WTC11 (cell line): ENCODE measurements around the gene FDXACB1. TPM values are rescaled to one million over a fixed set of nuclear protein-coding genes. Genes with fewer than 3 reads are reported as not detected.

Experiments used
- ATAC-seq: fragments of 200-7000 bp; cut with Tn5 transposase; 2 replicates; pipeline ENCODE4 v1.10.0; 2021; ENCODE audit warnings: mild to moderate bottlenecking, moderate library complexity
- CTCF ChIA-PET: fragments of 300-600 bp; sonication (Branson Sonifier 250); formaldehyde crosslinking; loops from one replicate; lab custom pipeline; 2021; ENCODE audit warnings: antibody characterized with exemption; lab: Charles Lee
- POLR2A ChIA-PET: fragments of 350-600 bp; sonication (Branson Sonifier 250); formaldehyde crosslinking; loops from one replicate; lab custom pipeline; 2021; ENCODE audit warnings: antibody characterized with exemption; lab: Charles Lee
- DNase-seq: peaks from one replicate; pipeline ENCODE4 v3.0.0; 2021; ENCODE audit warnings: low spot score
- H3K27ac Mint-ChIP-seq: 2 replicates; pipeline ENCODE4 v1.8.0; 2021; ENCODE audit warnings: mixed read lengths
- H3K27me3 Mint-ChIP-seq: 2 replicates; pipeline ENCODE4 v1.8.0; 2021; ENCODE audit warnings: low read depth, mild to moderate bottlenecking, moderate library complexity, mixed read lengths
- H3K36me3 Mint-ChIP-seq: 2 replicates; pipeline ENCODE4 v1.8.0; 2021; ENCODE audit warnings: mixed read lengths
- H3K4me1 Mint-ChIP-seq: 2 replicates; pipeline ENCODE4 v1.8.0; 2022; ENCODE audit warnings: mixed read lengths
- H3K4me3 Mint-ChIP-seq: 2 replicates; pipeline ENCODE4 v1.8.0; 2021; ENCODE audit warnings: mild to moderate bottlenecking, moderate library complexity, mixed read lengths
- H3K9me3 Mint-ChIP-seq: 2 replicates; pipeline ENCODE4 v1.8.0; 2021; ENCODE audit warnings: mixed read lengths
- AR ChIP-seq: fragments of 250-450 bp; sonication (Bioruptor Pico); IDR thresholded peaks from 2 replicates; pipeline ENCODE4 v1.9.0; 2021; ENCODE audit warnings: mild to moderate bottlenecking
- ARID4B ChIP-seq: sonication (generic); formaldehyde crosslinking; IDR thresholded peaks from 2 replicates; pipeline ENCODE4 v1.8.0; 2023; ENCODE audit warnings: missing genetic modification reagents, mild to moderate bottlenecking, borderline replicate concordance
- E2F1 ChIP-seq: sonication (generic); formaldehyde crosslinking; IDR thresholded peaks from 2 replicates; pipeline ENCODE4 v1.8.0; 2022; ENCODE audit warnings: mild to moderate bottlenecking, missing genetic modification reagents
- FOXJ3 ChIP-seq: sonication (generic); formaldehyde crosslinking; IDR thresholded peaks from 2 replicates; pipeline ENCODE4 v1.9.0; 2021; ENCODE audit warnings: missing genetic modification reagents, mild to moderate bottlenecking, borderline replicate concordance
- FOXK1 ChIP-seq: sonication (generic); formaldehyde crosslinking; IDR thresholded peaks from 2 replicates; pipeline ENCODE4 v1.8.0; 2022; ENCODE audit warnings: mild to moderate bottlenecking, moderate library complexity, missing genetic modification reagents
- FOXP4 ChIP-seq: sonication (generic); formaldehyde crosslinking; IDR thresholded peaks from 2 replicates; pipeline ENCODE4 v1.8.0; 2022; ENCODE audit warnings: mild to moderate bottlenecking, missing genetic modification reagents
- GTF2I ChIP-seq: fragments of 250-450 bp; sonication (Bioruptor Pico); conservative IDR thresholded peaks from 2 replicates; pipeline ENCODE4 v1.4.0; 2021; ENCODE audit warnings: mild to moderate bottlenecking
- MXD4 ChIP-seq: fragments of 250-450 bp; sonication (Bioruptor Pico); IDR thresholded peaks from 2 replicates; pipeline ENCODE4 v1.8.0; 2021; ENCODE audit warnings: mild to moderate bottlenecking, moderate library complexity, borderline replicate concordance
- TEAD4 ChIP-seq: sonication (generic); formaldehyde crosslinking; IDR thresholded peaks from 2 replicates; pipeline ENCODE4 v1.8.0; 2022; ENCODE audit warnings: mild to moderate bottlenecking, missing genetic modification reagents
- TP53 ChIP-seq: sonication (generic); formaldehyde crosslinking; IDR thresholded peaks from 2 replicates; pipeline ENCODE4 v1.8.1; 2023; ENCODE audit warnings: mild to moderate bottlenecking, missing genetic modification reagents
- ZBTB43 ChIP-seq: sonication (generic); formaldehyde crosslinking; IDR thresholded peaks from 2 replicates; pipeline ENCODE4 v1.8.1; 2023; ENCODE audit warnings: mild to moderate bottlenecking, missing genetic modification reagents
- ZNF121 ChIP-seq: sonication (generic); formaldehyde crosslinking; IDR thresholded peaks from 2 replicates; pipeline ENCODE4 v1.8.0; 2023; ENCODE audit warnings: missing genetic modification reagents
- ZNF425 ChIP-seq: fragments of 250-450 bp; sonication (Bioruptor Pico); conservative IDR thresholded peaks from 2 replicates; pipeline ENCODE4 v1.9.0; 2021; ENCODE audit warnings: mild to moderate bottlenecking
- total RNA-seq: library from RNA; stranded (reverse); gene quantifications from 3 replicates; pipeline ENCODE4 v1.2.3, GENCODE V29; 2021

FDXACB1 gene
- total RNA-seq, 1 experiment from 2014 or later: 2.5 TPM

- TF ChIP-seq ARID4B (CRISPR knock-in tag) (no peak), FOXK1 (CRISPR knock-in tag) (peak; percentile 45; the same call in 1 of the 2 replicates), TP53 (no peak), ZBTB43 (CRISPR knock-in tag) (no peak), E2F1 (CRISPR knock-in tag) (no peak), ZNF121 (CRISPR knock-in tag) (no peak), FOXJ3 (no peak)
Observed at GRCh38 chr11:111926505-111927391, 47.8 kb upstream of the FDXACB1 start (continued).

GRCh38 chr11:111925953-111926352 is 47.0 kb upstream of the FDXACB1 start:
- ATAC-seq (no peak), DNase-seq (no peak)
- Mint-ChIP-seq H3K4me3 (peak overlapping the region; percentile 69), H3K36me3 (no peaks in the 10 kb centered on the region), H3K27me3 (no peaks in the 10 kb centered on the region), H3K9me3 (no peaks in the 10 kb centered on the region), H3K4me1 (peaks cover 28% of the 10 kb centered on the region), H3K27ac (peak overlapping the region; percentile 62)
- TF ChIP-seq ZNF425 (CRISPR knock-in tag): no peak
- ChIA-PET CTCF (interaction anchor here (1.2 to 2.9 kb wide), 11 partner anchors 10 to 84 kb away, joined by 3 to 67 read pairs (median 10); partner anchors contain the start of genes ALG9, CRYAB and DIXDC1), POLR2A (interaction anchor here (1.3 to 2.6 kb wide), 6 partner anchors 8 to 160 kb away, joined by 6 to 21 read pairs (median 14); partner anchors contain the start of genes ALG9, C11orf52, CRYAB and DIXDC1)

- POLR2A ChIA-PET: no interaction called here
- no peak for TF ChIP-seq TEAD4
- TF ChIP-seq MXD4: no peak
- no peak for TF ChIP-seq ZNF425 (CRISPR knock-in tag)
- TF ChIP-seq AR (CRISPR knock-in tag): no peak
- no peak for TF ChIP-seq FOXJ3
- TF ChIP-seq FOXP4 (CRISPR knock-in tag): no peak
- no peak for TF ChIP-seq GTF2I (CRISPR knock-in tag)
Observed at GRCh38 chr11:111923951-111924350, 45.0 kb upstream of the FDXACB1 start.

More at GRCh38 chr11:111923951-111924350, 45.0 kb upstream of the FDXACB1 start:
- H3K4me1 Mint-ChIP-seq: peaks cover 35% of the 10 kb centered on the region
- no peak overlapping the region for H3K4me3 Mint-ChIP-seq
- no peaks in the 10 kb centered on the region for H3K9me3 Mint-ChIP-seq
- H3K27me3 Mint-ChIP-seq: no peaks in the 10 kb centered on the region
- no peaks in the 10 kb centered on the region; the same call in 1 of the 2 replicates for H3K36me3 Mint-ChIP-seq
- no peak for ATAC-seq
- CTCF ChIA-PET: interaction anchor here (1.0 kb wide), 1 partner anchor 58 kb away, joined by 4 read pairs; no protein-coding TSS in a partner anchor
- peak overlapping the region; percentile 7; the same call in 1 of the 2 replicates for H3K27ac Mint-ChIP-seq
- no peak for DNase-seq
